Prostate gland (tissue), 2 donors: Measurements from ENCODE around the gene SHQ1.

Experiments used
- CTCF ChIP-seq, 4 experiments: fragments of 200-600 bp in 2 of 4; fragments of 450-650 bp in 2 of 4; sonication (generic) in 2 of 4; IDR thresholded peaks; 1 replicate in 3 of 4; 2 replicates in 1 of 4; pipeline ENCODE4 v1.5.1; 2016 to 2019; ENCODE audit warnings: antibody characterized with exemption in 4 of 4, mild to moderate bottlenecking in 2 of 4, moderate library complexity in 2 of 4
- POLR2A ChIP-seq: fragments of 450-650 bp; IDR thresholded peaks from one replicate; pipeline ENCODE4 v1.6.1; 2016; ENCODE audit warnings: antibody characterized with exemption, mild to moderate bottlenecking

GRCh38 chr3:72724070-72724469 lies 124.2 kb downstream of the SHQ1 start:
- TF ChIP-seq POLR2A (no peak), CTCF (IDR thresholded peaks at IDR 0.05) (no peak)
